ENCODE measurements around the gene FBXO36.

FBXO36 gene

DNA sequence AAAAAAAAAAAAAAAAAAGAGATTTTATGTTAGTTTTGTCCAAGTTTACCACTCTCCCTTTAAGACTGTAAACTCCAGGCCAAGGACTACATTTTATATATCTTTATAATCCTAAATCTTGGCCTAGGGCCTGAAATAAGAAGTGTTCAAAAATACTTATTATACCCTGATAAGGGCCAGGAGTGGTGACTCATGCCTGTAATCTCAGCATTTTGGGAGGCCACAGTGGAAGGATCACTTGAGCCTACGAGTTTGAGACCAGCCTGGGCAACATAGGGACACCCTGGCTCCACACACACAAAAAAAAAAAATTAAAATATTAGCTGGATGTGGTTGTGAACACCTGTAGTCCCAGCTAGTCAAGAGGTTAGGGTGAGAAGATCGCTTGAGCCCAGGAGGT lies 13.2 kb upstream of the FBXO36 start:
- TF ChIP-seq ZFP3 (CRISPR knock-in tag; IDR thresholded peaks at IDR 0.05) (no peak), OSR1 (CRISPR knock-in tag; IDR thresholded peaks at IDR 0.05) (no peak), TOX (CRISPR knock-in tag; IDR thresholded peaks at IDR 0.05; ENCODE audit: borderline replicate concordance) (no peak), ZFP30 (CRISPR knock-in tag; IDR thresholded peaks at IDR 0.05) (no peak), PPARA (CRISPR knock-in tag; IDR thresholded peaks at IDR 0.05; ENCODE audit: borderline replicate concordance) (no peak), ZNF565 (CRISPR knock-in tag; conservative IDR thresholded peaks at IDR 0.05; ENCODE audit: low read depth) (no peak), BACH2 (CRISPR knock-in tag; IDR thresholded peaks at IDR 0.05; ENCODE audit: borderline replicate concordance) (no peak), CSDC2 (CRISPR knock-in tag; IDR thresholded peaks at IDR 0.05) (no peak)
- TF ChIP-seq, protein P1, sequence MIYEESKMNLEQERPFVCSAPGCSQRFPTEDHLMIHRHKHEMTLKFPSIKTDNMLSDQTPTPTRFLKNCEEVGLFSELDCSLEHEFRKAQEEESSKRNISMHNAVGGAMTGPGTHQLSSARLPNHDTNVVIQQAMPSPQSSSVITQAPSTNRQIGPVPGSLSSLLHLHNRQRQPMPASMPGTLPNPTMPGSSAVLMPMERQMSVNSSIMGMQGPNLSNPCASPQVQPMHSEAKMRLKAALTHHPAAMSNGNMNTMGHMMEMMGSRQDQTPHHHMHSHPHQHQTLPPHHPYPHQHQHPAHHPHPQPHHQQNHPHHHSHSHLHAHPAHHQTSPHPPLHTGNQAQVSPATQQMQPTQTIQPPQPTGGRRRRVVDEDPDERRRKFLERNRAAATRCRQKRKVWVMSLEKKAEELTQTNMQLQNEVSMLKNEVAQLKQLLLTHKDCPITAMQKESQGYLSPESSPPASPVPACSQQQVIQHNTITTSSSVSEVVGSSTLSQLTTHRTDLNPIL (CRISPR knock-in tag; IDR thresholded peaks at IDR 0.05; ENCODE audit: low read depth), result no peak
- no peak for ATAC-seq

DNA sequence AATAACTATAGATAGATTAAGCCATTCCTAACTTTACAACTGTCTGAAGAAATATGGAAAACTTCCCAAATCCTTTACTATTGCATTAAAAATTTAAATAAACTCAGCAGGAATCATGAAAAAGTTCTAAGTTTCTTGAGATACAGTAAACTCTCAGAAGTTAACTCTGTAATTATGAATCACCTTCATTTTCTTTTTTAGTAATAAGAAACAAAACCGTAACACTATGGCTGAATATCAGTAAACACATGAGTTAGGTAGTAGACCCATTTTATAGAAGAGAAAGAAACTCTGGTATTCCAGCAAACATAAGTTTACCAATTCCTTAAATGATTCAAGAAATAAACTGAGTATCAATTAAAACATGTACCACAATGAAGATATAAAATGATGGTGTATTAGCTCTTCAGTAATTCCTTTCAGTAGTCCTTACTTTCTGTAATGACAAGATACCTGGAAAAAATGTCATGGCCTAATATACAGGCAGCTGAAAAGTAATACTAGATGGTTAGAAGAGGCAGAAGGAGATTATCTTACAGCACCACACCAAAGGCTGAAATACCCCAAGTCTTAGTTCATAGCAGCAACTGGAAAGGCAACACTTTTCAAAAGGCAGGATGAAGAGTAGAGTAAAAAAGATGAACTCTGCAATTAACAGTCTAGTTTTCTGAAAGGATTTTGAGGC lies 12.0 kb upstream of the FBXO36 start:
- TF ChIP-seq, protein P1 (CRISPR knock-in tag; IDR thresholded peaks at IDR 0.05; ENCODE audit: low read depth), result no peak
- TF ChIP-seq ZC3H10 (CRISPR knock-in tag; IDR thresholded peaks at IDR 0.05) (no peak), CSDC2 (CRISPR knock-in tag; IDR thresholded peaks at IDR 0.05) (no peak), BACH2 (CRISPR knock-in tag; IDR thresholded peaks at IDR 0.05; ENCODE audit: borderline replicate concordance) (no peak), ESRRG (CRISPR knock-in tag; IDR thresholded peaks at IDR 0.05) (no peak), OSR1 (CRISPR knock-in tag; IDR thresholded peaks at IDR 0.05) (no peak), ISL1 (CRISPR knock-in tag; IDR thresholded peaks at IDR 0.05) (no peak), ZNF70 (CRISPR knock-in tag; IDR thresholded peaks at IDR 0.05) (no peak), ZFP3 (CRISPR knock-in tag; IDR thresholded peaks at IDR 0.05) (no peak), RARB (CRISPR knock-in tag; IDR thresholded peaks at IDR 0.05) (no peak), SNAI2 (CRISPR knock-in tag; IDR thresholded peaks at IDR 0.05) (no peak), ZNF565 (CRISPR knock-in tag; conservative IDR thresholded peaks at IDR 0.05; ENCODE audit: low read depth) (no peak), GLIS3 (CRISPR knock-in tag; IDR thresholded peaks at IDR 0.05) (no peak)
- TF ChIP-seq, protein P2, sequence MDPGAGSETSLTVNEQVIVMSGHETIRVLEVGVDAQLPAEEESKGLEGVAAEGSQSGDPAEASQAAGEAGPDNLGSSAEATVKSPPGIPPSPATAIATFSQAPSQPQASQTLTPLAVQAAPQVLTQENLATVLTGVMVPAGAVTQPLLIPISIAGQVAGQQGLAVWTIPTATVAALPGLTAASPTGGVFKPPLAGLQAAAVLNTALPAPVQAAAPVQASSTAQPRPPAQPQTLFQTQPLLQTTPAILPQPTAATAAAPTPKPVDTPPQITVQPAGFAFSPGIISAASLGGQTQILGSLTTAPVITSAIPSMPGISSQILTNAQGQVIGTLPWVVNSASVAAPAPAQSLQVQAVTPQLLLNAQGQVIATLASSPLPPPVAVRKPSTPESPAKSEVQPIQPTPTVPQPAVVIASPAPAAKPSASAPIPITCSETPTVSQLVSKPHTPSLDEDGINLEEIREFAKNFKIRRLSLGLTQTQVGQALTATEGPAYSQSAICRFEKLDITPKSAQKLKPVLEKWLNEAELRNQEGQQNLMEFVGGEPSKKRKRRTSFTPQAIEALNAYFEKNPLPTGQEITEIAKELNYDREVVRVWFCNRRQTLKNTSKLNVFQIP (CRISPR knock-in tag; IDR thresholded peaks at IDR 0.05; ENCODE audit: borderline replicate concordance, low read depth), result no peak
- TF ChIP-seq, protein P3, sequence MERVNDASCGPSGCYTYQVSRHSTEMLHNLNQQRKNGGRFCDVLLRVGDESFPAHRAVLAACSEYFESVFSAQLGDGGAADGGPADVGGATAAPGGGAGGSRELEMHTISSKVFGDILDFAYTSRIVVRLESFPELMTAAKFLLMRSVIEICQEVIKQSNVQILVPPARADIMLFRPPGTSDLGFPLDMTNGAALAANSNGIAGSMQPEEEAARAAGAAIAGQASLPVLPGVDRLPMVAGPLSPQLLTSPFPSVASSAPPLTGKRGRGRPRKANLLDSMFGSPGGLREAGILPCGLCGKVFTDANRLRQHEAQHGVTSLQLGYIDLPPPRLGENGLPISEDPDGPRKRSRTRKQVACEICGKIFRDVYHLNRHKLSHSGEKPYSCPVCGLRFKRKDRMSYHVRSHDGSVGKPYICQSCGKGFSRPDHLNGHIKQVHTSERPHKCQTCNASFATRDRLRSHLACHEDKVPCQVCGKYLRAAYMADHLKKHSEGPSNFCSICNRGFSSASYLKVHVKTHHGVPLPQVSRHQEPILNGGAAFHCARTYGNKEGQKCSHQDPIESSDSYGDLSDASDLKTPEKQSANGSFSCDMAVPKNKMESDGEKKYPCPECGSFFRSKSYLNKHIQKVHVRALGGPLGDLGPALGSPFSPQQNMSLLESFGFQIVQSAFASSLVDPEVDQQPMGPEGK (CRISPR knock-in tag; IDR thresholded peaks at IDR 0.05; ENCODE audit: borderline replicate concordance), result no peak
- ATAC-seq, result peak; percentile 46

DNA sequence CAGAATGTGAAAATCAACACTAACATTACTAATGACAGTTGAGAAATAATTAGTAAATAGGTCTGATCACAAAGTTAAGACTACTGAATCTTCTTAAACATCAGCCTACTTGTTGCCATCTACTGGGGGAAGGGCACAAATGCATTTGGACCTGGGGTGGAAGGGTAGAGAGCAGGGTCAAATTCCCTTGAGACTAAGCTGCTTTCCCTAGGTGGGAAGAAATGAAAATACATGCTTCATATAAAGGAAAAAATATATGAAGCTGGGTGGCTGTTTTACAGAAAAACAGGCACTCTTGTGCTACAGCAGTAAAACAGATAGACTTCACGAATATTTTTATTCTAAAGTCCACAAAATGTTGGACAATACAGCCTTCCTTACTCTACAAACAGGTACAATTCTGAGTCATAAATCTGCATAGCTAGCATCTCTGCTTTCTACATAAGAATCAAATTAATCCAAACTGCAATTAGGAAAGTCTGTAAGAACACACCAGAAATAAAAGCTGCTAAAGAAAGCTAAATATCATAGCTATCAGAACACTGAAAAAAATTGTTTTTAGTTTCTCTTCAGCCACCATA lies 11.4 kb upstream of the FBXO36 start:
- ATAC-seq, result peak; percentile 75
- TF ChIP-seq OSR1 (CRISPR knock-in tag; IDR thresholded peaks at IDR 0.05), result no peak
- TF ChIP-seq ISL1 (CRISPR knock-in tag; IDR thresholded peaks at IDR 0.05), result no peak
- no peak for TF ChIP-seq ZFP30 (CRISPR knock-in tag; IDR thresholded peaks at IDR 0.05)
- TF ChIP-seq, protein P1 (CRISPR knock-in tag; IDR thresholded peaks at IDR 0.05; ENCODE audit: low read depth), result no peak
- no peak for TF ChIP-seq ZNF8 (CRISPR knock-in tag; IDR thresholded peaks at IDR 0.05)
- no peak for TF ChIP-seq ESRRG (CRISPR knock-in tag; IDR thresholded peaks at IDR 0.05)
- TF ChIP-seq ZNF70 (CRISPR knock-in tag; IDR thresholded peaks at IDR 0.05), result no peak
- no peak for TF ChIP-seq GLIS3 (CRISPR knock-in tag; IDR thresholded peaks at IDR 0.05)
- TF ChIP-seq, protein P4, sequence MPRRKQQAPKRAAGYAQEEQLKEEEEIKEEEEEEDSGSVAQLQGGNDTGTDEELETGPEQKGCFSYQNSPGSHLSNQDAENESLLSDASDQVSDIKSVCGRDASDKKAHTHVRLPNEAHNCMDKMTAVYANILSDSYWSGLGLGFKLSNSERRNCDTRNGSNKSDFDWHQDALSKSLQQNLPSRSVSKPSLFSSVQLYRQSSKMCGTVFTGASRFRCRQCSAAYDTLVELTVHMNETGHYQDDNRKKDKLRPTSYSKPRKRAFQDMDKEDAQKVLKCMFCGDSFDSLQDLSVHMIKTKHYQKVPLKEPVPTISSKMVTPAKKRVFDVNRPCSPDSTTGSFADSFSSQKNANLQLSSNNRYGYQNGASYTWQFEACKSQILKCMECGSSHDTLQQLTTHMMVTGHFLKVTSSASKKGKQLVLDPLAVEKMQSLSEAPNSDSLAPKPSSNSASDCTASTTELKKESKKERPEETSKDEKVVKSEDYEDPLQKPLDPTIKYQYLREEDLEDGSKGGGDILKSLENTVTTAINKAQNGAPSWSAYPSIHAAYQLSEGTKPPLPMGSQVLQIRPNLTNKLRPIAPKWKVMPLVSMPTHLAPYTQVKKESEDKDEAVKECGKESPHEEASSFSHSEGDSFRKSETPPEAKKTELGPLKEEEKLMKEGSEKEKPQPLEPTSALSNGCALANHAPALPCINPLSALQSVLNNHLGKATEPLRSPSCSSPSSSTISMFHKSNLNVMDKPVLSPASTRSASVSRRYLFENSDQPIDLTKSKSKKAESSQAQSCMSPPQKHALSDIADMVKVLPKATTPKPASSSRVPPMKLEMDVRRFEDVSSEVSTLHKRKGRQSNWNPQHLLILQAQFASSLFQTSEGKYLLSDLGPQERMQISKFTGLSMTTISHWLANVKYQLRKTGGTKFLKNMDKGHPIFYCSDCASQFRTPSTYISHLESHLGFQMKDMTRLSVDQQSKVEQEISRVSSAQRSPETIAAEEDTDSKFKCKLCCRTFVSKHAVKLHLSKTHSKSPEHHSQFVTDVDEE (CRISPR knock-in tag; IDR thresholded peaks at IDR 0.05), result no peak
- TF ChIP-seq BACH2 (CRISPR knock-in tag; IDR thresholded peaks at IDR 0.05; ENCODE audit: borderline replicate concordance), result no peak
- TF ChIP-seq ARNTL (CRISPR knock-in tag; IDR thresholded peaks at IDR 0.05; ENCODE audit: borderline replicate concordance, low read depth), result no peak
- TF ChIP-seq, protein P2 (CRISPR knock-in tag; IDR thresholded peaks at IDR 0.05; ENCODE audit: borderline replicate concordance, low read depth), result no peak
- no peak for TF ChIP-seq SNAI2 (CRISPR knock-in tag; IDR thresholded peaks at IDR 0.05)
- TF ChIP-seq CSDC2 (CRISPR knock-in tag; IDR thresholded peaks at IDR 0.05), result no peak
- TF ChIP-seq RARB (CRISPR knock-in tag; IDR thresholded peaks at IDR 0.05), result no peak
- no peak for TF ChIP-seq ZNF565 (CRISPR knock-in tag; conservative IDR thresholded peaks at IDR 0.05; ENCODE audit: low read depth)
- no peak for TF ChIP-seq TOX (CRISPR knock-in tag; IDR thresholded peaks at IDR 0.05; ENCODE audit: borderline replicate concordance)

Data from SK-N-SH treated with all-trans-retinoic acid at 6 μM for 48 hours (cell line).